Hepatocyte (in vitro differentiated cells): Measurements from ENCODE around the gene NTF3. TPM values are rescaled to one million over a fixed set of nuclear protein-coding genes. Genes with fewer than 3 reads are reported as not detected.

Experiments
- DNase-seq: peaks from one replicate; pipeline ENCODE4 v3.0.0-alpha.2; 2016; ENCODE audit warnings: low spot score
- H2AFZ ChIP-seq: fragments of 200-600 bp; sonication (generic); 2 replicates; pipeline ENCODE4 v1.6.0; 2016; ENCODE audit warnings: antibody characterized with exemption, mild to moderate bottlenecking
- H3K27ac ChIP-seq: fragments of 200-600 bp; sonication (generic); 2 replicates; pipeline ENCODE4 v1.5.1; 2016; ENCODE audit warnings: mild to moderate bottlenecking
- H3K27me3 ChIP-seq: fragments of 200-600 bp; sonication (generic); 2 replicates; pipeline ENCODE4 v1.6.1; 2016
- H3K36me3 ChIP-seq: fragments of 200-600 bp; sonication (generic); replicated peaks from 2 replicates; pipeline ENCODE4 v1.5.1; 2016; ENCODE audit warnings: low read depth; ENCODE audit not compliant: insufficient read depth
- H3K4me1 ChIP-seq: fragments of 200-600 bp; sonication (generic); 2 replicates; pipeline ENCODE4 v1.5.1; 2016; ENCODE audit warnings: mild to moderate bottlenecking, moderate library complexity; ENCODE audit not compliant: insufficient read depth
- H3K4me2 ChIP-seq: fragments of 200-600 bp; sonication (generic); 2 replicates; pipeline ENCODE4 v1.6.0; 2016
- H3K4me3 ChIP-seq: fragments of 200-600 bp; sonication (generic); 2 replicates; pipeline ENCODE4 v1.5.1; 2016; ENCODE audit warnings: mild to moderate bottlenecking
- H3K79me2 ChIP-seq: fragments of 200-600 bp; sonication (generic); 2 replicates; pipeline ENCODE4 v1.6.0; 2017; ENCODE audit warnings: mild to moderate bottlenecking
- H3K9me2 ChIP-seq: fragments of 200-600 bp; sonication (generic); replicated peaks from 2 replicates; pipeline ENCODE4 v1.6.0; 2017; ENCODE audit warnings: mild to moderate bottlenecking; ENCODE audit not compliant: insufficient read depth
- H3K9me3 ChIP-seq: fragments of 200-600 bp; sonication (generic); 2 replicates; pipeline ENCODE4 v1.5.1; 2016; ENCODE audit warnings: low read depth, mild to moderate bottlenecking
- H4K20me1 ChIP-seq: fragments of 200-600 bp; sonication (generic); 2 replicates; pipeline ENCODE4 v1.6.0; 2016; ENCODE audit warnings: mild to moderate bottlenecking; ENCODE audit not compliant: insufficient read depth, poor library complexity, severe bottlenecking
- CTCF ChIP-seq: fragments of 200-600 bp; sonication (generic); IDR thresholded peaks from 2 replicates; pipeline ENCODE4 v1.5.1; 2016; ENCODE audit warnings: antibody characterized with exemption, mild to moderate bottlenecking; ENCODE audit not compliant: poor library complexity
- EZH2 ChIP-seq: fragments of 200-600 bp; sonication (generic); IDR thresholded peaks from 2 replicates; pipeline ENCODE4 v1.6.1; 2016; ENCODE audit warnings: antibody characterized with exemption, mild to moderate bottlenecking, borderline replicate concordance
- EZH2phosphoT487 ChIP-seq: fragments of 200-600 bp; sonication (generic); IDR thresholded peaks from one replicate; pipeline ENCODE4 v1.6.1; 2018; ENCODE audit warnings: antibody characterized with exemption, mild to moderate bottlenecking, low read depth, moderate library complexity; ENCODE audit not compliant: unreplicated experiment, severe bottlenecking
- WGBS: methylation state at CpG from one replicate; pipeline ENCODE4 v1.1.6; 2016; ENCODE audit warnings: low lambda C conversion rate; ENCODE audit errors: missing lambda C conversion rate; 5-methylcytosine and 5-hydroxymethylcytosine counted together
- polyA plus RNA-seq: library from polyadenylated mRNA; unstranded; fragments of >200 nt; fragmentation: Nextera tagmentation; extraction: Ambion mirVana; gene quantifications from 2 replicates; pipeline ENCODE4 v1.2.1, GENCODE V29; 2016
- total RNA-seq: library from RNA; depleted of rRNA; stranded (reverse); fragments of >200 nt; gene quantifications from 2 replicates; pipeline ENCODE4 v1.2.3, GENCODE V29; 2014

NTF3 gene
- total and polyA plus RNA-seq, 2 experiments from 2014 or later = 5.0 to 7.1 TPM

GRCh38 chr12:5395443-5396271, 36.3 kb upstream of the NTF3 start:
- no peaks in the 10 kb centered on the region for H3K79me2 ChIP-seq
- H3K4me1 ChIP-seq = peaks cover 3% of the 10 kb centered on the region
- DNase-seq = no peak
- no peaks in the 10 kb centered on the region for H3K27me3 ChIP-seq
- H3K27ac ChIP-seq = no peak overlapping the region
- no peaks in the 10 kb centered on the region for H4K20me1 ChIP-seq
- TF ChIP-seq EZH2 = no peak
- no peak for TF ChIP-seq CTCF
- no peak for TF ChIP-seq EZH2phosphoT487
- H3K9me2 ChIP-seq = no peaks in the 10 kb centered on the region
- no peaks in the 10 kb centered on the region for H3K36me3 ChIP-seq
- no peak overlapping the region for H3K4me3 ChIP-seq
- no peaks in the 10 kb centered on the region for H3K9me3 ChIP-seq
- H2AFZ ChIP-seq = no peak overlapping the region
- H3K4me2 ChIP-seq = no peak overlapping the region
- WGBS = 59% methylated on average over 11 of the region's 13 CpGs

GRCh38 chr12:5396541-5396940, 35.4 kb upstream of the NTF3 start:
- no peaks in the 10 kb centered on the region for H4K20me1 ChIP-seq
- DNase-seq = no peak
- no peak overlapping the region for H2AFZ ChIP-seq

GRCh38 chr12:5399266-5399665, 32.6 kb upstream of the NTF3 start:
- WGBS = 98% methylated on average over 2 of the region's 2 CpGs
- Histone ChIP-seq H3K4me1 (no peaks in the 10 kb centered on the region), H3K9me2 (no peaks in the 10 kb centered on the region), H3K9me3 (no peaks in the 10 kb centered on the region), H3K4me2 (no peak overlapping the region), H3K27me3 (peaks cover 3% of the 10 kb centered on the region), H4K20me1 (no peaks in the 10 kb centered on the region), H2AFZ (no peak overlapping the region), H3K79me2 (no peaks in the 10 kb centered on the region), H3K27ac (no peak overlapping the region), H3K4me3 (no peak overlapping the region), H3K36me3 (no peaks in the 10 kb centered on the region)
- no peak for DNase-seq
- TF ChIP-seq EZH2phosphoT487 = no peak

More at GRCh38 chr12:5396541-5396940, 35.4 kb upstream of the NTF3 start:
- no peaks in the 10 kb centered on the region for H3K79me2 ChIP-seq
- no peaks in the 10 kb centered on the region for H3K4me1 ChIP-seq
- H3K27ac ChIP-seq = no peak overlapping the region
- H3K9me2 ChIP-seq = no peaks in the 10 kb centered on the region
- no peak overlapping the region for H3K4me2 ChIP-seq
- no peaks in the 10 kb centered on the region for H3K27me3 ChIP-seq
- H3K9me3 ChIP-seq = no peaks in the 10 kb centered on the region
- no peak overlapping the region for H3K4me3 ChIP-seq
- WGBS = 83% methylated on average over 1 of the region's 1 CpG
- H3K36me3 ChIP-seq = no peaks in the 10 kb centered on the region
- TF ChIP-seq EZH2 = no peak
- no peak for TF ChIP-seq EZH2phosphoT487
- TF ChIP-seq CTCF = no peak

- TF ChIP-seq CTCF (no peak), EZH2 (no peak), EZH2phosphoT487 (no peak)
- H3K4me1 ChIP-seq = no peaks in the 10 kb centered on the region
- no peaks in the 10 kb centered on the region for H4K20me1 ChIP-seq
- no peaks in the 10 kb centered on the region for H3K36me3 ChIP-seq
- no peak overlapping the region for H3K4me3 ChIP-seq
- H3K27me3 ChIP-seq = peaks cover 3% of the 10 kb centered on the region
- no peak overlapping the region for H3K27ac ChIP-seq
- H3K9me3 ChIP-seq = no peaks in the 10 kb centered on the region
- no peak overlapping the region for H3K4me2 ChIP-seq
- H3K9me2 ChIP-seq = no peaks in the 10 kb centered on the region
- 80% methylated on average over 8 of the region's 8 CpGs for WGBS
- DNase-seq = no peak
- no peak overlapping the region for H2AFZ ChIP-seq
- no peaks in the 10 kb centered on the region for H3K79me2 ChIP-seq
These were observed 29.6 kb upstream of the NTF3 start for GRCh38 chr12:5402009-5402935.
